T-helper 2 cell (primary cell): ENCODE measurements around the gene TMOD1.

Experiments used
- DNase-seq, 5 experiments: peaks; one replicate each; pipeline versions ENCODE4 v3.0.0 to v3.0.0-alpha.2; 2012 to 2022

TMOD1 gene

DNA sequence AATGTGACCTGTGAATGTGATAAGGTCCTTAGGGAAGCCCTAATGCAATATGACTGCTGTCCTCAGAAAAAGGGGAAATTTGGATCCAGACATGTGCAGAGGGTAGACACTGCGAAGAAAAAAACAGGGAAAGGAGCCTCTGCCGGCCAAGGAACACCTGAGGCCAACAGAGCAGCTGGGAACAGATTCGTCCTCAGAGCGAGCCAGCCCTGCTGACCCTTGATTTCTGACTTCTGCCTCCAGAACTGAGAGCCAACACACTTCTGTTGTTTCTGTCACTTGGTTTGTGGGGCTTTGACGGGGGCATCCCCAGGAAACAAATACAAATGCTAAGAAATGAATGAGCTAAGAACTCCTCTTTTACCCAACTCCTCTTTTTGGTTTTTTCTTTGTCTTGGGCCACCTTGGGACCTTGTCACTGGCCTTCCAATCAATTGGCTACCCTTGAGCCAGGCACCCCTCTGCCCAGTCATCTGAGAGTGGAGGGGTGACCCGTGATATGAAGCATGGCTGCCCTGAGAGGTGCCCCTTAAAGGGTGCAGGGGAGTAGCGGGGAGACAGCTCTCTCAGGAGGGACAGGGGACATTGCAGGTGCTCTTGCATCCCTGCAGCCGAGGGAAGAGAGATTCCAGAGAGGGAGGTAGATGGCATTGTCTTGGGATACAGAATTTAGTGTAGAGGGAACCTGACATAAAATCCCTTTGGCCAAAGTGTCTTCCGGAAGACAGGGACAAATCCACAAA lies 16.9 kb downstream of the TMOD1 start:
- no peak for DNase-seq

DNA sequence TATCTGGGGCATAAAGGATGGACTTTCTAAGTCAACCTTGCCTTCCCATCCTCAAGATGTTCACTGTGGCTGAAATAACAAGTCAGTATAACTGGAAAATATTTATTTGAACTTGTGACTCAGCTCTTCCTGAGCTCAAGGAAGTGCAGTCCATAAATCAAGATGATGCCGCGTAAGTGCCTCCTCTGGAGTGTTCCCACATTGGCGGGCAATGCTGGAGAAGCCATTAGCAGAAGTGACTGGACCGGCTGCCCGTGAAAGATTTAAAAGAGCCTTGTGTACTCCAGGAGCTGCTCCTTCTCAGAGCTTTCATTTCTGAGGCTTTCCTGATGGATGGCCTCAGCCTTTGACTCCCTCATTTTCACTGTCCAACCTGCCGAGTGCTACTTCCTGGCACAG lies 17.4 kb downstream of the TMOD1 start:
- no peak for DNase-seq

DNA sequence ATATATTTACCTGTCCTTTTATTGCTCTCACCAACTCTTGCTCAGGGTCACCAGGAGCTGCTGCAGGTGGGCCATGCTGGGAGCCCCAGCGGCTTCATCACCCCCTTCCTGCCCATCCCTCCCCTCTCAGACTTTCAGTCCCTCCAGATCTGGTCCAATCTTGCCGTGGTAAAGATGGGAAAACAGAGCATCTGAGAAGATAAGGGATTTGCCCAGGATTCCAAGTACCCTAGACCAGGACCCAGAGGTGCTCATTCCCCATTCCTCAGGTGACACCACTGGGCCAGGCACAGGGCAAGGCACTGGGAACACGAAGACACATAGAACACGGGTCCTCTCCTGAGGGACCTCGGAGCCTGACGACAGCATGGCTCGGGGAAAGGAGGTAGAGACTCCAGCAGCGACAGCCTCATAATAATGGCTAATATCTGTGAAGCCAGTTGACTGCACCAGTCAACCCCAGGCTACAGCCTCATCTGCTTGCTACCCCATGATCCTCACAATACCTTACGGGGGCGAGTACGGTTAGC lies 18.0 kb downstream of the TMOD1 start:
- no peak for DNase-seq

DNA sequence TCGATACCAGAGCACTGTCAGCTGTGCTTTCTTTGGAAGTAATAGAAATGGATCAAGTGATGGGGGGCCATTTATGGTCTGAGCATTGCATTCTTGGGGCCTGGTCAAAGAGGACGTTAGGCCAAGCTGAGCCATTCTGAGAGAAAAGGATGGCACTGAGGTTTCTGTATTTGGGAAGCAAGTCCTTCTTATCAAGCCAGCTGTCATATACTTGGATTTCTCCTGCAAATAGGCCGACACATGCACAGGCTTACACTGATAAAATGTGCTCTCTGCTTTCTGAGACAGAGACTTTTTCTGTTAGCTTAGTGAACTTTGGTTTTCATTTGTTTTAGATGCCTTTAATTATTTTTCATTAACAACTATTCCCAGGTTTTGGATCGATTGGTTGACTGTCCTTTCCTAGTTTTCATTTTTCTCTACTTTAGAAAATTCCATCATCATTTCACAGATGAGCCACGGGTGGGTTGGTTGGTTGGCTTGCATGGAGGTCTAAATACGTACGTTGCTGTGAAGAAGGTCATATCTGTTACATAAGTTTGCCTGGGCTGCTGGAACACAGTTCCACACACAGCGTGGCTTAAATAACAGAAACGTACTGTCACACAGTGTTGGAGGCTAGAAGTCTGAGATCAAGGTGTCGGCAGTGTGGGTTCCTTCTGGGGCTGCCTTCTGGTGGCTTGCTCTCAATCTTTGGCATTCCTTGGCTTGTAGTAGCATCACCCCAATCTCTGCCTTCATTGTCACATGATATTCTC lies 20.3 kb downstream of the TMOD1 start:
- DNase-seq = no peak

DNA sequence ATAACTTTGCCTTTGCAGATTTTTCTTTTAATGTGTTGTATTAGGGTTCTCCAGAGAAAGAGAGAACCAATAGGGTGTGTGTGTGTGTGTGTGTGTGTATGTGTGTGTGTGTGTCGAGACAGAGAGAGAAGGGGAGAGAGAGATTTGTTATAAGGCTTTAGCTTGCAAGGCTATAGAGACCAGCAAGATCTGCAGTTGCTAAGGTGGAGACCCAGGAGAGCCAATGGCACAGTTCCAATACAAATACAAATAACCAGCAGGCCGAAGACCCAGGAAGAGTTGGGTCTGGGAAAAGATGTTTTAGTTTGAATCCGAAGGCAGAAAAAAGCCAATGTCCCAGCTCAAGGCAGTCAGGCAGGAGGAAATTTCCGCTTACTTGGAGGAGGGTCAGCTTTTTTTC lies 23.0 kb downstream of the TMOD1 start:
- DNase-seq = no peak

DNA sequence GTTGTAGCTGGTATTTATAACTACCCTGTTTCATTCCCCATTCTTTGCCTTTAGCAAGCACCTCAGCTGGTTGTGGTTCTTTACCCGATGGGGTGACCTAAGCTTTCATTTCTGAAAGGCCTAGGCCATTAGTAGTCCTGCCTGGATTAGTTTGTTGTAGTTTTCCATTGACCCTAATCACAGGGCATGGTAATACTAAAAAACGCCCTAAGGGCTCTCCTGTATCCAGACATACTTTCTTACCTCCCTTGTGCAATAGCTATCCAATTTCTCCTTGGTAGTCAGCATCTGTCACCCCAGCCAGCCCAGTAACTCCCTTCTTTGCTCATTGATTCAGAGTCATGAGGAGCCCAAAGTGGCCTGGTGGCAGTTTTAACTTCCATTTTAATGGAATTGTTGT lies 24.0 kb downstream of the TMOD1 start:
- no peak for DNase-seq

DNA sequence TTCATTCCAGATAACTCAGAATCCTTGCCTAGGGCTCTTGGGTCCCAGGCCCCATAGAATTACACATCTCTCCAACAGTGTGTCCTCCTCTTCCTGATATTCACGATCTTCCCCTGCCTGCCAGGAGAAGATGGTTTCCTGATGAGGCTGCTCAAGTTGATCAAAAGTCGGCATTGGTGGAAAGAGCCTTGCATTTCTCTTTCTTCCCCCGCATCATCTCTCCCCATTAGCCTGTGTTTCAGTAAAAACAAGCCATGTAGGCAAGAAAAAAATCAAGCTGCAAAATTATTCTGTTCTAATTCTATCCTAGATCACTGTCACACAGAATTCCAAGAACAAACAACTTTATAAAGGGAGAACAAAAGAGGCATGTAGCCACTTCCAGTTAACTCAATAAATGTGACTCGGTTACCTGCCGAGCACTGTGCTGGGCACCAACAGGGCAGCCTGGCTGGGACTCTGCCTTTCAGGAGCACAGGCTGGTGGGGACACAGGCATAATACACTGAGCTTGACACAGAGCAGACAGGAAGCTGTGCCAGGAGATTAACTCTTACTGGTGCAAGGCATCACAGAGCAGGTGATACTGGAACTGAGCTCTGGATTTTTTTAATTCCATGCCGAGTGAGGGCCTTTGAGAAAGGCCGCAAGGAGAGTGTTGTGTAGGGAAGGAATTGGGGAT lies 25.6 kb downstream of the TMOD1 start:
- DNase-seq = no peak

DNA sequence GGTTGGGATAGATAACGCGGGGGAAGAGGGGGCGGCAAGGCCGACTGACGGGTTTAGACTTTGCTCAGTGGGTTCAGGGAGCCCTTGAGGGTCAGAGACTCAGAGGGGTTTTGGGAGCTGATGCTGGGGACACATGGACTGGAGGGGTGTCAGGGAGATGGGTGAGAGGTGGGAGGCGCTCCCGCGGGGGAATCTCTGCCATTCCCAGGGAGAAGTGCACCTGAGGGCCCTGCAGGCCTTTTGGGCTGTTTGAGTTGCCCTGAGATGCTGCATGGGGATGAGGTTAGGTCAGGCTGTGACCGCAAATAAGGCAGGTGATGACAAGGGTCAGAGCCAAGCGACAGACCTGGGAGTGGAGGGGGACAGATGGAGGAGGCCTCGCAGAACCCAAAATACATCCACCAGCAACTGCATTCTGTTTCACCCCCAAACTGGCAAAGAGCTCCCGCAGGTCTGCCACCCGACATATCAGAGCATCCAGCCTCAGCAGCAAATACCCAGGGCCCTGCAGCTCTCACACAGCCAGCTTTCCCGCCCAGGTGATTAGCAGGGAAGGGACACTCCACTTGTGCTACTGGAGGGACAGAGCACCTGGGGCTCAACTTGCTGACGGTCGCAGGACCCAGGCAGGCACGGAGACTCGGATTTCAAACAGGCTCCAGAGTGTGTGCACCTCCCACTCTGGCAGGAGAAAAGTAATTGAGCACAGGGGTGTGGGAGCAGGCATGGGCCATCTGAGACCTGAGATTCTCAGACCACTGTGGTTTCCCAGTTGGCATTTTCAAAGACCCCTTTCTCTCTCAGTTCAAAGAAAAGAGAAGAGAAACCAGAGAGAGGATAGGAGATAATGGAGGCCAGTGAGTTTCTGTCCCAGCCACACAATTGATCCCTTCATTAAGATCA lies 26.4 kb downstream of the TMOD1 start:
- no peak for DNase-seq

DNA sequence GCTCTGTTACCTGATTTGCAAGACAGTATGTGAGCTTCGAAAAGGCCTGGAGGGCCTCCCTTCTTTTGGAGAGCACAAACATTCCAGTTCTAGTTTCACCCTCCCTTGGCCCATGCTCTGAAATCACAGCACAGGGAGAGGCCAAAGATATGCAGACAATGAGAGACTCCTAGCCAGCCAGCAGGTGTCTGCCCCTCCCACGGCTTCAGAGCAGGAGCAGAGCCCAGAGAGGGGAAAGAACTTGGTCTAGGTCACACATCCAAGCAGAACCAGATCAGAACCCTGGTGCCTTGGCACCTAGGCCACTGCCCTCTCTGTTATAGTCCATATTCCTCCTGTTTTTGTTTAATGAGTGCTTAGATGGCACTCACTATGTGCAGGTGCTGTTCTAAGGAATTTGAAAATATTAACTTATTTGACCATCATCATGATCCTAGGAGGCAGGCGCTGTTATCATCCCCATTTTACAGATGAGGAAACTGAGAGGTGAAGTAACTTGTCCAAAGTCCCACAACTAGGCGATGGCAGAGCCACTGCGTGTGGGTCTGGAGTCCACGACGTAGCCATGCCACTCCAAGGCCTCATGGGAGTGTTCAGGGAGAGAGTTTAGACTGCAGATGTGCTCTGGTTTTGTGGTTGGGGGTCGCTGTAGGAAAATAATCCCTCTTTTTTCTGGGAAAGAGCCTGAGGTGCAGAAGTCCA lies 27.2 kb downstream of the TMOD1 start:
- no peak for DNase-seq

DNA sequence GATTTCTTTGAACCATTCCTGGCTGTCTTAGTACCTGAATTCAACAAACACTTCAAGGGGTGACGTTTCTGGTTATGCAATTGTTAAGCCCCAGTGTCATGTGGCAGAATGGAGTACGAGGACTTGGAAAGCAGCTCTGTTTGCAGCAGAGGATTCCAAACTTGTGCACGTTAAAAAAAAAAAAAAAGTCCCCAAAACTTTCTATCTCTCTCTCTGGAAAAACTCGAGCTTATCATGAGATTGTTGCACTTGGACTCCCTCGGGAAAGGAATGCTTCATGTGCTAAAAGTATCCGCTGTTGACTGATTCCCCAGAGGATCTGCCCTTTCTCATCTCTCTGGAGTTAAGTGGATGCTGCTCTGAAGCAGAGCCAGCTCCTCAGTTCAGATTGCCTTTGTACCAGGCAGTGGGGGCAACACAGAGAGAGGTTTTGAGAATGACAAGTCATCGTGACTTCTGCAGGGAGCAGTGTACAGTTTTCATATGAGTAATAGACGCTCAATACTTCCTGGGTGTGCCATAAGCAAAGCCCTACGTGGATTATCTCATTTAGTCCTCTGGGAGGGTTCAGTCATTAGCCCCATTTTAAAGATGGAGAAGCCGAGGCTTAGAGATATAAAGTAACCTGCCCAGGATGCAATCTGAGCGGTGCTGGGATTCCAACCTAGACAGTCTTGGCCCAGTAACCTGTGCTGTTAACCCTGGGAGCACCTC lies 28.1 kb downstream of the TMOD1 start:
- peak in 1 of 5 experiments; percentile 87 for DNase-seq

DNA sequence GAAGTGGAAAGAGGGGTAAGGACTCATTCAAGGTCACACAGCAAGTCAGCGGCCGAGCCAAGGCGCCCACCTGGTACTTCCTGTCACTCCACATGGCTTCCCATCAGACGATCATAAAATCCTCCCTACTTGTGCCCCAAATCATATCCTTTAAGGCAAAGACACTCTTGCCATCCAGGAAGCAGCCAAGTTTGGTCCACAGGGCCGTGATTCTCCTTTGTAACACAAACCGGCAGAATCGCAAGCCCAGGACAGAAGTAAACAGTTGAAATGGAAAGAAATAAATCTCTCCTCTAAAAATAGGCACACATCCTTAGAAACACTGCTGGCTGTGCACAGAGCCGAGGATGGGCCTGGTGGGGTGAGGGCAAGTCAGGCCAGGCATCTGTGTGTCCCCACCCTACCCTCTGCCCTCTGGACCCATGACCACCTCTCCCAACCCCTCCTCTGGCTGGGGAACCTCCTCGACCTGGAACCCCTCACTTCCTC lies 30.5 kb downstream of the TMOD1 start:
- DNase-seq = no peak

DNA sequence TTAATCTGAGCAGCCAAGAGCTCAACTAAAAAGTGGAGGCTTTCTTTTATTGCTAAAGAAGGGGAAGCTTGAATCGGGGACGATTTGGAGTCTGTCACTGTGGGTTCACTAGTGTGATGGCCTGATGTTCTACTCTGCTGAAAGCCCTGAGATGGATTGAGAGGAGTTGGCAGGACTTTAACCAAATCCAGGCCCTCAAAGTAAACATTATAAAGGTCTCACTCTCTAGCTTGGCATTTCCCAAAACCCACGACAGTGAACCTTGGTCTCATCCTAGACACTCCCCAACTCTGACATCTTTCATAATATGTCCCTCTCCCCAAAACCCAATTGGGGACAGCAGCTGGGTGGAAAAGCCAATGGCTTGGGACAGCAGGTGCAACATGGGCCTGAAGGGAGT lies 32.7 kb downstream of the TMOD1 start:
- DNase-seq = no peak

DNA sequence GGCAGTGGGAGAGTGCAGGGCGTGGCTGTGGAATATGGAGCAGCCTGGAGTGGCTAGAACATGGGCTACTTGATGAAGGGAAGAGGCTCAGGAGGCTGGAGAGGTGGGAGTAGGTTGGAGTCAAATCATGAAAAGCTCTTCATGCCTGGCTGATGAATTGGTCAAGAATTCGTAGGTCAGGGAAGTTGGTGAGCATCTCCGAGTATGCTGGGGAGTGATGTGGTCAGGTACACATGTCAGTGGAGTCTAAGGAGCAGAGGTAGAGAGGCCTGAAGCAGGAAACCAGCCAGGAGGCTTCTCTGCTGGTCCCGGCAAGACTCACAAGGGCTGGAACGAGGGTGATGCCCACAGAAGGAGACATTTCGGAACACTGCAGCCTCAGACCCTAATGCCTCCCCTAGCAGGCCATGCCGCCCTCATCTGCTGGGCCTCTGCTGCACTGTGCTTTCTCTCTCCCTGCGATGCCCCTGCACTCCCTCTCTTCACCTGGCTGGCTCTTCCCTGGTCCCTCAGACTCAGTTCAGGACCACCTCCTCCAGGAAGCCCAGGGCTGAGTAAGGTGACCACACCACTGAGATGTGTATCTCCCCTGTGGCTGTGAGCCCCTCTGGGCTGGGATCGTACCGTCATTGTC lies 33.6 kb downstream of the TMOD1 start:
- DNase-seq = no peak

DNA sequence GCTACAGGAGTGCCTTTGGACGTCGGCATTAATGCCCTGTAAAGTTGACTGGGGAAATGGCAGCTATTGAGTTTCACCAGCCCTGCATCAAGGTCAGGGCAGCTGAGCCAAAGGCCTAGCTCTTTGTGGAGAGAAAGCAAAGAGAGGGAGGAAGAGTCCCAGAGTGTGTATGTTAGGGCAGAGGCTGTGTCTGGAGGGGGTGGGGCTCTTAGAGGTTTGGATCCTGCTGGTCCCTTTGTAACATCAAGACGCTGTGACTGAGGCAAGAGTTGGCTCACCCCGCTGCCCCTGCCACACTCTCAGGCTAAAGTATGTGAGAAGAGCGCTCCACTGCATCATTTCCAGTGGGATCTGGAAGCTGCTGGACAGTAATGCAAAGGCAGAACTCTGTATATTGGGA lies 34.3 kb downstream of the TMOD1 start:
- DNase-seq = no peak

DNA sequence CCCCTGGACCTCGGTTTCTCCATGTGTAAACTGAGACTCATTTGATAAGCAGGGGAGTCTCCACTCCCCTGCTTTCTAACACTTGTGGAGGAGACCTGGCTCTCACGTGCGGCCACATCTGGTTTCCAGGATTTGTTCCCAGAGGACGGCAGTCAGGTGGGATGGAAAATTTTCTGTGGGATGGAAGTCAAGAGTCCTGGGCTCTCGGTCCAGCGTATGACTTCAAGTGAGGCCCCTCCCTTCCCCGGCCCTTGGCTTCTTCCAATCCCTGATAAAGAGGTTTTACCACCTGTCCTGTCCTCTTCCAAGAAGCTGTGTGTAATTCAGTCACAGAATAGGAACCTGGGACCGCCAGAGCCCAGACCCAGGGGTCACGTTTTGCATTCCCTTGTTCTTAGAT lies 35.0 kb downstream of the TMOD1 start:
- DNase-seq = no peak

DNA sequence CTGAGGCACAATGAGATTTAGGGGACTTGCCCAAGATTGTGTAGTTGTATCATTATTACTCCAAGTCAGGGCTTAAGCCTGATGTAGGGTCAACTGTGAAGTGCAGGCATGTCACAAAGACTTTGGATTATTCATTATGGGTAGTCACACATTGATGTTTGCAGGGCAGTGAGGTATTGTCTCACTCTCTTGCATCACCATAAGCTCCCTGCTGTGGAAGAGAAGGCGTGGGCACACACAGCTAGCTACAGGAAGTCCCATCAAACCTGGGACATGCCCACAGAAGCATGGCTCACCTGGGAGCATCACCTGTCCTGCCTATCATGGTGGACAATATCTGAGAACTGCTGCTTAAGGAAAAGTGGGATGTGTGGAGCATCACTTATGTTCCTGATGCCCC lies 42.1 kb downstream of the TMOD1 start:
- DNase-seq = no peak

DNA sequence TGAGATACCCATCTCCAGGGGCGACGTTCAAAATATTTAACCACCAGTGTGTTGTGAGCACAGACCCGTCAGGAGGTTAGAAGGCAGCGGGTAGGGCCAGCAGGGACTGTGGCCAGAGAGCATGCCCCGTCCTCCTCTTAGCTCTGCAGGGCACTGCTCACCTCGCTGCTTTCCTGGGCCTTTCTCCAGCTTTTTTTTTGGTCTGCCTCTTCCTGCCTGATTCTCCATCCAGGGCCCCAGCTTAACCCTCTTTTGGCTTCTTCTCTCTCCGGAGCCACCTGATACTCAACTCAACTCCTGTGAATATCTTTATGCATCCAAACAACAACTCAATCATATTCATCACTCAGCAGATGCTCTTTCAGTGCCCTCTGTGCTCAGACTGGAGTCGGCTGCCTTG lies 44.0 kb downstream of the TMOD1 start:
- no peak for DNase-seq

DNA sequence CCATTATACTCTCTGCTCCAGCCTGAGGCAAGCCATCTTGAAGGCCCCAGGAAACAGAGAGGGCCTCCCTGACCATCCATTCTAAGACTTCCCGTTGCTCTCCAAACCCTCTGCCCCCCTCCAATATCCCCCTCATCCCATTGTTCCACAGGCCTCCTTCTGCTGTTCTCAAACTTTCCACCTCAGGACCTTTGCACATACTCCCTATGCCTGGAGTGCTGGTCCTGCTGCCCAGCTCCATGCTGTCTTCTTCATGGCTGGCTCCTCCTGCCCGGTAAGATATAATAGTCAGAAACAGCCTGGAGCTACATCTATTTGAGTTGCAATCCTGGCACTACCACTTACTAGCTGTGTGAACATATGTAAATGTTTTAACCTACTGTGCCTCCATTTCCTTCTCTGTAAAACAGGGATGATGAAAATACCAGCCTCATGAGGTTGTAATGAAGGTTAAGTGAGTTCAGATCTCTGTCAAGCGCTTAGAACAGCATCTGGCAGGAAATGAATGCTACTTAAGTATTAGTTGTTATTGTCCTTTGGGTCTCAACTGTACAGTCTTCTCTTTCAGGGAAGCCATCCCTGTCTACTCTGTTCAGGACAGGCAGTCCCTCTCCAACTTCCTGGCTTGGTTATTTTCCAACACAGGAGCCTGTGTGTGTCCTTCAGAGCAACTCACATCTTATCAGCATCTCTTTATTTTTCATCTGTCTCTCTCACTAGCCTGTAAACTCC lies 45.8 kb downstream of the TMOD1 start:
- DNase-seq = no peak

DNA sequence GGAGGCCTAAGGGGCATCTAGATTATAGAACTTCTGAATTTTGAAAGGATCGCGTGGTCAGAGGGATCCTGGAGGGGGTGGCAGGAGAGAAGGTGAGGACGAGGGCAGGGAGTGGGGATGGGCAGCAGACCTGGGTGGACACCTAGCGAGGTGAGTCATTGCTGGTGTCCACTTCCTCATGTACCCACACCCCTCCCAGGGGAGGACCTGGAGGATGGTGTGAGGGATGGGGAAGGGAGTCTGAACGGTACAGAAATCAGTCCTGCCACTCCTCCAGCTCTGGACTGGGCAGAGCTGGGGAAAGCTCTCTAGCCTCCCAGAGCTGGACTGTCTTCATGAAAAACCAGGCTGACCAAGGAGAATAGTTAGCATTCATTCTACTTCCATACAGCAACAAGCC lies 46.9 kb downstream of the TMOD1 start:
- no peak for DNase-seq
